Measurements from ENCODE around the gene PRRT1. TPM values are rescaled to one million over a fixed set of nuclear protein-coding genes. Genes with fewer than 3 reads are reported as not detected.
"Not testable (repeated sequence)": the region's sequence is repeated elsewhere in the genome, so short reads cannot be mapped to it uniquely, and the experiment has no call there.

PRRT1 gene
- total RNA-seq, 4 donors from 2014 or later, result 3.1 to 4.1 (median 3.8) TPM; not detected in 1

- Histone ChIP-seq H3K27me3 (no peaks in the 10 kb centered on the region), H3K4me3 (peak overlapping the region in 1 of 4 donors; percentile 46), H3K27ac (no peak overlapping the region), H3K36me3 (no peaks in the 10 kb centered on the region), H3K4me1 (peaks cover 0 to 21% (median 2%) of the 10 kb centered on the region in 4 donors), H3K9me3 (no peaks in the 10 kb centered on the region)
- TF ChIP-seq POLR2A (IDR thresholded peaks at IDR 0.05) (no peak), CTCF (IDR thresholded peaks at IDR 0.05) (no peak)
- DNase-seq, result no peak
Measured at GRCh38 chr6:32105433-32105832, 46.3 kb downstream of the PRRT1 start.

GRCh38 chr6:32102255-32102654 lies 49.5 kb downstream of the PRRT1 start:
- no peaks in the 10 kb centered on the region for H3K27me3 ChIP-seq
- no peak overlapping the region for H3K4me3 ChIP-seq
- DNase-seq, result no peak
- no peak overlapping the region for H3K27ac ChIP-seq
- TF ChIP-seq CTCF (IDR thresholded peaks at IDR 0.05) (no peak), POLR2A (IDR thresholded peaks at IDR 0.05) (no peak)
- H3K36me3 ChIP-seq, result no peaks in the 10 kb centered on the region
- H3K4me1 ChIP-seq, result peaks cover 0 to 3% (median 0%) of the 10 kb centered on the region in 4 donors
- no peaks in the 10 kb centered on the region for H3K9me3 ChIP-seq

DNA sequence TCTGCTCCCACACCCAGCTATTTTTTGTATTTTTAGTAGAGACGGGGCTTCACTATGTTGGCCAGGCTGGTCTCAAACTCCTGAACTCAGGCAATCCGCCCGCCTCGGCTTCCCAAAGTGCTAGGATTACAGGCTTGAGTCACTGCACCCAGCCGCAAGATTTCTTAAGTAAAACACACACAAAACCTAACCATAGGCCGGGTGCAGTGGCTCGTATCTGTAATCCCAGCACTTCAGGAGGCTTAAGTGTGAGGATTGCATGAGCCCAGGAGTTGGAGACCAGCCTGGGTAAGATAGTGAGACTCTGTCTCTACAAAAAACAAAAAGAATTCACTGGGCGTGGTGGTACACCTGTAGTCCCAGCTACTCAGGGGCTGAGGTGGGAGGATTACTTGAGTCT lies 51.5 kb downstream of the PRRT1 start:
- not testable (repeated sequence) for DNase-seq, H3K9me3 ChIP-seq, H3K27ac ChIP-seq, H3K36me3 ChIP-seq, H3K4me3 ChIP-seq
- Histone ChIP-seq H3K27me3 (peaks cover 3 to 15% of the 10 kb centered on the region in 2 donors), H3K4me1 (peaks cover 0 to 13% (median 0%) of the 10 kb centered on the region in 4 donors)

Small RNA genes within 50 kb of the gene (small RNA-seq; reads per million reads assigned to genes)
- gene AL662884.1, result 0 reads per million in 2 donors
- gene MIR6833, result 0 reads per million in 2 donors

Other genes with a start within 250 kb of the PRRT1 start
- 1 to 10 TPM in 3 of 4 donors, not detected in 1; 1.0 to 5.0 (median 1.9) TPM for gene ZBTB12, start 249.9 kb downstream of the PRRT1 start, total RNA-seq
- gene C2, start 224.2 kb downstream of the PRRT1 start, total RNA-seq, result 10 to 100 TPM; 15.3 to 63.2 (median 38.4) TPM
- 100 to 1,000 TPM in 1 of 4 donors, 10 to 100 TPM in 3; 23.1 to 183 (median 89.9) TPM for gene CFB, start 205.8 kb downstream of the PRRT1 start, total RNA-seq
- 10 to 100 TPM; 45.4 to 59.7 (median 50.2) TPM for gene NELFE, start 193.0 kb downstream of the PRRT1 start, total RNA-seq
- 100 to 1,000 TPM in 2 of 4 donors, 10 to 100 TPM in 2; 81.3 to 130 (median 107) TPM for gene SKIC2, start 192.8 kb downstream of the PRRT1 start, total RNA-seq
- gene DXO, start 179.8 kb downstream of the PRRT1 start, total RNA-seq, result 10 to 100 TPM; 15.1 to 47.9 (median 24.1) TPM
- gene C4A, start 169.9 kb downstream of the PRRT1 start, total RNA-seq, result 10 to 100 TPM; 13.7 to 56.9 (median 20.8) TPM
- 10 to 100 TPM; 11.0 to 80.0 (median 20.3) TPM for gene C4B, start 137.1 kb downstream of the PRRT1 start, total RNA-seq
- 1 to 10 TPM in 1 of 4 donors, not detected in 3; 1.2 TPM for gene CYP21A2, start 113.5 kb downstream of the PRRT1 start, total RNA-seq
- 100 to 1,000 TPM in 2 of 4 donors, 10 to 100 TPM in 2; 38.5 to 301 (median 117) TPM for gene TNXB, start 42.6 kb downstream of the PRRT1 start, total RNA-seq
- gene ATF6B, start 23.7 kb downstream of the PRRT1 start, total RNA-seq, result 100 to 1,000 TPM in 3 of 4 donors, 10 to 100 TPM in 1; 75.3 to 408 (median 156) TPM
- 1 to 10 TPM; 5.1 to 6.6 (median 5.6) TPM for gene FKBPL, start 21.7 kb downstream of the PRRT1 start, total RNA-seq
- gene PPT2, start 2.2 kb upstream of the PRRT1 start, total RNA-seq, result 100 to 1,000 TPM in 1 of 4 donors, 10 to 100 TPM in 2, 1 to 10 TPM in 1; 7.4 to 121 (median 26.9) TPM
- gene EGFL8, start 12.7 kb upstream of the PRRT1 start, total RNA-seq, result 10 to 100 TPM in 3 of 4 donors, 1 to 10 TPM in 1; 8.9 to 28.1 (median 16.2) TPM
- gene AGPAT1, start 24.1 kb upstream of the PRRT1 start, total RNA-seq, result 100 to 1,000 TPM in 1 of 4 donors, 10 to 100 TPM in 3; 28.9 to 140 (median 90.7) TPM
- 100 to 1,000 TPM in 3 of 4 donors, 10 to 100 TPM in 1; 84.2 to 199 (median 115) TPM for gene RNF5, start 26.5 kb upstream of the PRRT1 start, total RNA-seq
- gene AGER, start 32.3 kb upstream of the PRRT1 start, total RNA-seq, result 10 to 100 TPM in 2 of 4 donors, 1 to 10 TPM in 2; 2.8 to 31.4 (median 9.2) TPM
- 10 to 100 TPM; 33.3 to 74.3 (median 64.4) TPM for gene PBX2, start 38.3 kb upstream of the PRRT1 start, total RNA-seq
- gene GPSM3, start 40.7 kb upstream of the PRRT1 start, total RNA-seq, result 10 to 100 TPM in 2 of 4 donors, 1 to 10 TPM in 2; 5.3 to 38.8 (median 10.3) TPM
- 10 to 100 TPM in 2 of 4 donors, 1 to 10 TPM in 2; 1.8 to 50.3 (median 8.9) TPM for gene NOTCH4, start 72.1 kb upstream of the PRRT1 start, total RNA-seq
- not detected for gene TSBP1, start 220.0 kb upstream of the PRRT1 start, total RNA-seq